ENCODE results near the gene DOK7. TPM values are rescaled to one million over a fixed set of nuclear protein-coding genes. Genes with fewer than 3 reads are reported as not detected.

Gene DOK7
- total and polyA plus RNA-seq, 2 of the 4 experiments (the other 2 are of a cell fraction), result not detected

- Histone ChIP-seq H3K18ac (ENCODE audit: low read depth, low read length) (no peak overlapping the region), H3K4me2 (ENCODE audit: low read depth, low read length) (no peak overlapping the region), H3K9me1 (ENCODE audit: insufficient read depth, low read length) (0 out of 2 replicates have a peak, but pooled peaks cover 3% of the 10 kb centered on the region), H3K27ac (ENCODE audit: insufficient read depth, low read length) (no peak overlapping the region), H3K9me3 (ENCODE audit: control insufficient read depth, insufficient read depth, low read length) (no peaks in the 10 kb centered on the region), H3K4me3 (ENCODE audit: insufficient read depth, low read depth, low read length) (no peak overlapping the region), H3K27me3 (ENCODE audit: control insufficient read depth, insufficient read depth, low read length) (no peaks in the 10 kb centered on the region), H3K56ac (ENCODE audit: extremely low read depth, insufficient read depth, low read length) (no peak overlapping the region), H3K23ac (ENCODE audit: low read depth, low read length) (no peak overlapping the region), H3K4ac (ENCODE audit: low read depth, low read length) (no peak overlapping the region), H2BK15ac (ENCODE audit: low read depth, low read length) (no peak overlapping the region), H2BK120ac (ENCODE audit: low read depth, low read length) (no peak overlapping the region), H4K5ac (ENCODE audit: low read depth, low read length) (no peak overlapping the region), H4K8ac (ENCODE audit: low read depth in 2 of 2, low read length in 2 of 2) (no peak overlapping the region), H2BK20ac (ENCODE audit: low read depth, low read length) (no peak overlapping the region), H2AFZ (replicated peaks; ENCODE audit: low read length, poor library complexity) (no peak overlapping the region), H3K79me1 (ENCODE audit: low read depth in 1 of 2, low read length in 2 of 2) (peaks cover 0 to 4% of the 10 kb centered on the region in 2 experiments; a peak in 1 of 4 replicates), H3K9ac (ENCODE audit: low read depth, low read length) (no peak overlapping the region), H4K20me1 (ENCODE audit: insufficient read depth, low read length) (no peaks in the 10 kb centered on the region), H4K91ac (ENCODE audit: insufficient read depth, low read depth, low read length) (no peak overlapping the region), H3K4me1 (ENCODE audit: control insufficient read depth, insufficient read depth, low read length) (no peaks in the 10 kb centered on the region), H3K36me3 (ENCODE audit: control insufficient read depth, insufficient read depth, low read length) (peaks cover 23% of the 10 kb centered on the region), H2BK5ac (ENCODE audit: low read depth, low read length, poor library complexity, severe bottlenecking) (no peak overlapping the region), H2AK5ac (ENCODE audit: low read depth, low read length) (no peak overlapping the region), H2AK9ac (replicated peaks; ENCODE audit: low read depth, low read length, poor library complexity) (no peak overlapping the region), H3K14ac (replicated peaks; ENCODE audit: low read depth, low read length) (no peak overlapping the region)
- 96% methylated on average over 5 of the region's 13 CpGs; no CpG with 5 or more reads in 1 of the 2 experiments for WGBS, 2 experiments (ENCODE audit: extremely low coverage in 2 of 2, insufficient read length in 1 of 2)
- CTCF ChIA-PET, result no interaction called here
- dilution Hi-C loops (cut with HindIII; ENCODE audit: low sequenced_read_pairs, unreplicated experiment), result no loop called here
- POLR2A ChIA-PET (ENCODE audit: unreplicated experiment), result no interaction called here
- BruUV-seq (replicated peaks), result no TSS peak
- DNase-seq (no peak), ATAC-seq (ENCODE audit: low read depth) (no peak)
- in situ Hi-C loops (cut with MboI; ENCODE audit: low sequenced_read_pairs), result no loop called here
- TF ChIP-seq MXI1 (IDR thresholded peaks at IDR 0.05; ENCODE audit: borderline replicate concordance, low read depth, low read length), result no peak
- no peak for TF ChIP-seq RFX5 (IDR thresholded peaks at IDR 0.05; ENCODE audit: low read depth, low read length)
- no peak for TF ChIP-seq ELK1 (IDR thresholded peaks at IDR 0.05; ENCODE audit: borderline replicate concordance, low read depth, low read length)
- no peak for TF ChIP-seq CEBPB (IDR thresholded peaks at IDR 0.05; ENCODE audit: low read depth, low read length)
- no peak for TF ChIP-seq POLR2A (IDR thresholded peaks at IDR 0.05; ENCODE audit: low read depth, low read length)
- no peak for TF ChIP-seq RCOR1 (IDR thresholded peaks at IDR 0.05; ENCODE audit: insufficient replicate concordance, low read length)
- intact Hi-C loops (cut with micrococcal nuclease), result no loop called here
Observed at GRCh38 chr4:3423952-3424351, 39.2 kb upstream of the DOK7 start.
